MV-4-11 (cell line): Measurements from ENCODE around the gene GPC5.

Experiments used
- DNase-seq: peaks from one replicate; lab custom pipeline; 2025; lab: John Stamatoyannopoulos, UW

The GPC5 gene

DNA sequence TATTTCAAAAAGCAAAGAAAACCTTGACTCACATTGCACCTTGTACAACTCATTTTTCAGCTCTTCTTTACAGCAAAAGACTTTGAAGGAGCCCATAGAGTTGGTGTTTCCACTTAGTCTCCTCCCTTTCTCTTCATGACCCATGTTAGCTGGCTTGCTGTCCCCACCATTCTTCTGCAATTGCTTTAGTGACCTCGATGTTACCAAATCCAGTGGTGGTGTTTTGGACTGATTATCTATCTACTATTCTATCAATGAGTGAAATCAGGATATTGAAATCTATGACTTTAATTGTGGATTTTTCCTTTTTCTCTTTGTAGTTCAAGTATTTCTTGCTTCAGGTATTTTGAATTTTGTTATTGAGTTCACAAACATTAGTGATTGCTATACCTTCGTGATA is 197.3 kb downstream of the GPC5 start:
- no peak for DNase-seq

GRCh38 chr13:91596842-91597241 is 198.4 kb downstream of the GPC5 start:
- no peak for DNase-seq

GRCh38 chr13:91598655-91599054 is 200.2 kb downstream of the GPC5 start:
- DNase-seq: no peak

GRCh38 chr13:91601273-91601672 is 202.9 kb downstream of the GPC5 start:
- DNase-seq: no peak

GRCh38 chr13:91601807-91602206 is 203.4 kb downstream of the GPC5 start:
- DNase-seq: no peak

DNA sequence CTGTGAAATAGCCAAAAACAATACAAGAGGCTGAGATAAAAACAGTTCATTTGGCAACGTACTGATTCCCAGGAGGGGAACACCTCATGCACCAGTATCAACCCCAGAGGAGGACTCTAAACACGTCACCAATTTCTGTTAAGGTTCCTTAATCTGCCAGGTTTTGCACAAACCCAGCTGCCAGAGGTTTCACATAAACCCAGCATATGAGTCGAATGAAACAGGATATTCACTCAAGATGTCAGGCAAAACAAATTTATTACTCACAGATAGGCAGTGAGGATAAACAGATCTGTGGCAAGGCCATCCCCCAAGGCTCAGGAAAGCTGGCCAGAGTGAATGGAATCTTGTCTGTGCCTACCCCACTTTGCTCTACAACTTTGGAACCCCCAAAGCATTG is 210.9 kb downstream of the GPC5 start:
- no peak for DNase-seq

- DNase-seq: no peak
These were observed 219.9 kb downstream of the GPC5 start for GRCh38 chr13:91618315-91618714.

DNA sequence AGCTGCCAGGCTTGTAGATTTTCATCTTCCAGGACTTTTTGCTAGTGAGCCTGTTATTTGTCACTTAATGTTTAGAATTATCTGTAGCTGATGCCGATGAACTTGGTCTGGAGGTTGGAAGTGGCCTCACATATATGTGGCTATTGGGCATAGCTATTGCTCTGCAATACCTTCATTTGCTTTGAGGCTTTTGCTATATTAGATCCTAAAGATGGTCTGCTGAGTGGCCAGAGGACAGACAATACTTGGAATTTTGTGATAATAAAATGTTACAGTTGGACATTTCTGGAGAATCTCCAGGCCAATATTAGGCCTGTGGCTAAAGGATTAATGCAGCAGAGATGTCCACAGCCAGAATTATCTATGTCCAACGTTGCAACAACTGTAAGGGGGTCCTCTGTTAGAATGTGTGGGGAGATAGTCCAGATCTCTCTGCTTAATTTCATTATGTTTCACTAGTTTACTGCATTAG is 222.3 kb downstream of the GPC5 start:
- no peak for DNase-seq

GRCh38 chr13:91621161-91621560 is 222.7 kb downstream of the GPC5 start:
- no peak for DNase-seq

DNA sequence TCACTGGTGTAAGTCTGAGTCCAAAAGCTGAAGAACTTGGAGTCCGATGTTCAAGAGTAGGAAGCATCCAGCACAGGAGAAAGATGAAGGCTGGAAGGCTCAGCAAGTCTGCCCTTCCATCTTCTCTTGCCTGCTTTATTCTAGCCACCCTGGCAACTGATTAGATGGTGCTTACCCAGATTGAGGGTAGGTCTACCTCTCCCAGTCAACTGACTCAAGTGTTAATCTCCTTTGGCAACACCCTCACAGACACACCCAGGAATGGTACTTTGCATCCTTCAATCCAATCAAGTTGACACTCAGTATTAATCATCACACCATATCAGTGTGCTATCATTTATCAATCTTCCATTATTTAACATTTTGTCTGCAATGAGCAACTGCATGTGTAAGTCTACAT is 223.5 kb downstream of the GPC5 start:
- no peak for DNase-seq

- DNase-seq: no peak
These were observed 224.5 kb downstream of the GPC5 start for GRCh38 chr13:91622778-91623550.

- no peak for DNase-seq
These were observed 229.7 kb downstream of the GPC5 start for GRCh38 chr13:91627952-91628739.

- no peak for DNase-seq
These were observed 232.5 kb downstream of the GPC5 start for GRCh38 chr13:91630946-91631345.

- DNase-seq: no peak
These were observed 233.7 kb downstream of the GPC5 start for GRCh38 chr13:91632086-91632485.

GRCh38 chr13:91639330-91639729 is 240.9 kb downstream of the GPC5 start:
- no peak for DNase-seq

DNA sequence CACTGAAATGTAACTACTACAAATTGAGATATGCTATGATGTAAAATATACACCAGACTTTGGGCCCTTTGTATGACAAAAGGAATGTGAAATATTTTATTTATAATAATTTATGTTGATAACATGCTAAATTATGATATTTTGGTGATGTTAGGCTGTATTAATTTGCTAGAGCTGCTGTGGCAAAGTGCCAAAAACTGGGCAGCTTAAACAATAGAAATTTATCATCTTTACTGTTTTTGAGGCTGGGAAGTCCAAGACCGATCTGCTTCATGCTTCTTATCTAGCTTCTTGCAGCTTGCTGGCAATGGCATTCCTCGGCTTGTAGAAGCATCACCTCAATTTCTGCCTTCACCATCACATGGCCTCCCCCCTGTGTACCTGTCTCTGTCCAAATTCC is 245.0 kb downstream of the GPC5 start:
- no peak for DNase-seq

DNA sequence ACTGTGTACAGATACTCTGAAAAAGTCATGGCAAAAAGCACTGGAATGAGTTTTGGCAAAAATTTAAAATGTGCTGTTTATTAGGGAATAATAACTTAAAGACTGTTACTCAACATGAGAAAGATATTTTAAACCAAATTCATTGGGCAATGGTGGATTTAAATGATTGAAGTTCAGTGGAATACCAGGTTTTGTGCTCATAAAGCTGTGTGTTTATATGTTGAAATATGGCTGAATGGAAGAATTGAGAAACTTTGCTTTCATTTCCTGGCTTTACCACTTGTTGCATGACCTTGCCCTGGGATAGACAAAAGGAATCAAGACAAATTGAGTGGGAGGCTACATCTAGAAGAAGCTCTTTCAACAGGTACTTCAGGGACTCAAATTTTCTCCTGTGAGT is 246.4 kb downstream of the GPC5 start:
- no peak for DNase-seq

DNA sequence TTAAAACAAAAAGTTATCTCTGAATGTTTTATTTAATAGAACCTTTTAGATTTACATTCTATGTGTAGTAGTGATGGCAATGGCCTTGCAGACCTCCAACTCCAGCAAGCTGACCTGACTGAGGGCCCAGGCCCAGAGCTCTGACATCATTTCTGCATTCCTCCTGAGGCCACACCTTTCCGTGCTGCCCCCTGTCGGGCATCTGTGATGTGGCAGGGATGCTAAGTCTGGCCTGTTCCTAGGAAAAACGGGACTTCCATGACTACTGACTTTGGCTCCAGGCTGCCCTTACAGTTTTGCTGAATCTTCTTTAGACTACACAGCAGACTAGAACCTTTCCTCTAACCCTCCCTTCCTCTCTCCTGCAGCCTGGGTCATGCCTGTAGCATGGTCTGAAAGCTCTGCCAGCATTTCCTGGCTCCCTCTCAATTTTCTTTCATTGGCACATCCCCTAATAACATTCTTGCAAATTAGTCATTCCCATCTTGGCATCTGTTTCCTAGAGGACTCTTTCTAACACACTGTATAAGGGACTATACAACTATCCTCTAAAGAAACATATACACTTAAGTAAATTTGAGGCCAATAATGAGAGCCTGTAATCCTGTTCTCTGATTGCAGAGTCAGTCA is 249.1 kb downstream of the GPC5 start:
- DNase-seq: no peak

GRCh38 chr13:91648012-91648411 is 249.6 kb downstream of the GPC5 start:
- no peak for DNase-seq

DNA sequence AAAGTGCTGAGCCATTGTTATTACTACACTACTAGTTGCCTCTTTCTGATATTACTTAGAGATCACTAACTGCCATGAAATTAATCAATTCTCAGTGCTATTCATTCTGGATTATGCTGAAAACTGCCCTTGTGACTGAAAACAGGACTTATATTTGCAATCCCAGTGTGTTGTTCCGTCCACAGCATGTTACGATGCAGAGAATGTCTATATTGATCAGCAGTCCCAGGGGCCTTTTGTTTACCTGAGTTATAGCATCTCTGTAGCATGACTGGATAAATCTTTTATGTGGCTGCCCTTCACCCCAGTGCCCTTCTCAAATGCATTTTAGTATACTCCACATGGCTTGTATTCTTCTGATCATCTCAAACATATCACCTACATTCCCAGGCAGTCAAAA is 251.0 kb downstream of the GPC5 start:
- DNase-seq: no peak

GRCh38 chr13:91652404-91653301 is 254.2 kb downstream of the GPC5 start:
- no peak for DNase-seq

GRCh38 chr13:91655731-91656130 is 257.3 kb downstream of the GPC5 start:
- no peak for DNase-seq
